Loucy (cell line): ENCODE data around the gene ANGEL1.

Experiments
- EZH2phosphoT487 ChIP-seq: fragments of 200-600 bp; IDR thresholded peaks from 2 replicates; pipeline ENCODE4 v1.6.1; 2018; ENCODE audit warnings: antibody characterized with exemption, mild to moderate bottlenecking, moderate library complexity, borderline replicate concordance
- TF ChIP-seq, protein P1 (sequence below): fragments of 200-600 bp; sonication (generic); conservative IDR thresholded peaks from 2 replicates; pipeline ENCODE4 v1.5.1; 2014; ENCODE audit warnings: mild to moderate bottlenecking, antibody characterized with exemption, low read length

DNA sequence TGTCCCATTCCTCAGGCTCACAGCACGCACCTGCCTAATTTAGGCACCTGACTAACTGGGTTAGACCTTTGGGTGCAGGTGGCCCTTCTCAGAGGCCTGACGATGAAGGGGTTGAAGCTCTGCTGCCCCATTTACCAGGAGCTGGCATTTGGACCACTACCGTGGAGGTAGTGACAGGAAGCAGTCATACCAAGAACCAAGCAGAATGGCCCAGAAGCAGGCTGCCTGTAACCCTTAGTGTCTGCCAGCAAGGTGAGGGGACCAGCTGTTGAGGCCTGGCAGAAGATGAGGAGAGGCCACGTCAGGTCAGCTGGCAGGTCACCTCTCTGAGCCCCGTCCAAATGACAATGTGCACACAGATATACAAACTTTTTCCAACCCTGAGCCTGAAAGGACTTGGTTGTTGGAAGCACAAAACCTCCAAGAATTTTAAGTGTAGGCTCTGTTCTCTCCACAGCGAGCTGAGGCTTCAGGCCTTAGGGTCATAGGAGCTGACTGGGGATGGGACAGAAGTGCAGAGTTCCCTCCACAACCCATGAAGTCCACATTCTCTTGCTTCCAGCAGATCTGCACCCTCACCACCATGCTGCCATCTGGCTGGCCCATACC is 28.3 kb downstream of the ANGEL1 start:
- TF ChIP-seq, protein P1, sequence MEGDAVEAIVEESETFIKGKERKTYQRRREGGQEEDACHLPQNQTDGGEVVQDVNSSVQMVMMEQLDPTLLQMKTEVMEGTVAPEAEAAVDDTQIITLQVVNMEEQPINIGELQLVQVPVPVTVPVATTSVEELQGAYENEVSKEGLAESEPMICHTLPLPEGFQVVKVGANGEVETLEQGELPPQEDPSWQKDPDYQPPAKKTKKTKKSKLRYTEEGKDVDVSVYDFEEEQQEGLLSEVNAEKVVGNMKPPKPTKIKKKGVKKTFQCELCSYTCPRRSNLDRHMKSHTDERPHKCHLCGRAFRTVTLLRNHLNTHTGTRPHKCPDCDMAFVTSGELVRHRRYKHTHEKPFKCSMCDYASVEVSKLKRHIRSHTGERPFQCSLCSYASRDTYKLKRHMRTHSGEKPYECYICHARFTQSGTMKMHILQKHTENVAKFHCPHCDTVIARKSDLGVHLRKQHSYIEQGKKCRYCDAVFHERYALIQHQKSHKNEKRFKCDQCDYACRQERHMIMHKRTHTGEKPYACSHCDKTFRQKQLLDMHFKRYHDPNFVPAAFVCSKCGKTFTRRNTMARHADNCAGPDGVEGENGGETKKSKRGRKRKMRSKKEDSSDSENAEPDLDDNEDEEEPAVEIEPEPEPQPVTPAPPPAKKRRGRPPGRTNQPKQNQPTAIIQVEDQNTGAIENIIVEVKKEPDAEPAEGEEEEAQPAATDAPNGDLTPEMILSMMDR, result no peak
- TF ChIP-seq EZH2phosphoT487, result no peak
